ENCODE data around the gene MAN1A2. TPM values are rescaled to one million over a fixed set of nuclear protein-coding genes. Genes with fewer than 3 reads are reported as not detected.
"Not testable (repeated sequence)": the region's sequence is repeated elsewhere in the genome, so short reads cannot be mapped to it uniquely, and the experiment has no call there.

MAN1A2 gene
- polyA plus RNA-seq, 1 donor from 2014 or later = 15.4 TPM

- peaks cover 2 to 13% (median 8%) of the 10 kb centered on the region in 3 donors for H3K4me1 Mint-ChIP-seq
- peaks cover 3% of the 10 kb centered on the region for H3K27me3 Mint-ChIP-seq
- no peak overlapping the region for H3K4me3 Mint-ChIP-seq
- no peaks in the 10 kb centered on the region for H3K9me3 Mint-ChIP-seq
- H3K36me3 Mint-ChIP-seq = no peaks in the 10 kb centered on the region
- H3K27ac Mint-ChIP-seq = no peak overlapping the region
Measured at GRCh38 chr1:117346206-117346928, 20.9 kb upstream of the MAN1A2 start.

GRCh38 chr1:117347907-117348306 is 19.3 kb upstream of the MAN1A2 start:
- Mint-ChIP-seq H3K4me1 (peaks cover 2 to 8% (median 8%) of the 10 kb centered on the region in 3 donors), H3K27ac (no peak overlapping the region), H3K4me3 (no peak overlapping the region), H3K27me3 (peaks cover 3% of the 10 kb centered on the region), H3K9me3 (no peaks in the 10 kb centered on the region), H3K36me3 (no peaks in the 10 kb centered on the region)

DNA sequence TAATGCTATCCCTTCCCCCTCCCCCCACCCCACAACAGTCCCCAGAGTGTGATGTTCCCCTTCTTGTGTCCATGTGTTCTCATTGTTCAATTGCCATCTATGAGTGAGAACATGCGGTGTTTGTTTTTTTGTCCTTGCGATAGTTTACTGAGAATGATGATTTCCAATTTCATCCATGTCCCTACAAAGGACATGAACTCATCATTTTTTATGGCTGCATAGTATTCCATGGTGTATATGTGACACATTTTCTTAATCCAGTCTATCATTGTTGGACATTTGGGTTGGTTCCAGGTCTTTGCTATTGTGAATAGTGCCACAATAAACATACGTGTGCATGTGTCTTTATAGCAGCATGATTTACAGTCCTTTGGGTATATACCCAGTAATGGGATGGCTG is 14.6 kb upstream of the MAN1A2 start:
- not testable (repeated sequence) for H3K27ac Mint-ChIP-seq, H3K4me3 Mint-ChIP-seq, H3K36me3 Mint-ChIP-seq, H3K4me1 Mint-ChIP-seq, H3K9me3 Mint-ChIP-seq, H3K27me3 Mint-ChIP-seq

DNA sequence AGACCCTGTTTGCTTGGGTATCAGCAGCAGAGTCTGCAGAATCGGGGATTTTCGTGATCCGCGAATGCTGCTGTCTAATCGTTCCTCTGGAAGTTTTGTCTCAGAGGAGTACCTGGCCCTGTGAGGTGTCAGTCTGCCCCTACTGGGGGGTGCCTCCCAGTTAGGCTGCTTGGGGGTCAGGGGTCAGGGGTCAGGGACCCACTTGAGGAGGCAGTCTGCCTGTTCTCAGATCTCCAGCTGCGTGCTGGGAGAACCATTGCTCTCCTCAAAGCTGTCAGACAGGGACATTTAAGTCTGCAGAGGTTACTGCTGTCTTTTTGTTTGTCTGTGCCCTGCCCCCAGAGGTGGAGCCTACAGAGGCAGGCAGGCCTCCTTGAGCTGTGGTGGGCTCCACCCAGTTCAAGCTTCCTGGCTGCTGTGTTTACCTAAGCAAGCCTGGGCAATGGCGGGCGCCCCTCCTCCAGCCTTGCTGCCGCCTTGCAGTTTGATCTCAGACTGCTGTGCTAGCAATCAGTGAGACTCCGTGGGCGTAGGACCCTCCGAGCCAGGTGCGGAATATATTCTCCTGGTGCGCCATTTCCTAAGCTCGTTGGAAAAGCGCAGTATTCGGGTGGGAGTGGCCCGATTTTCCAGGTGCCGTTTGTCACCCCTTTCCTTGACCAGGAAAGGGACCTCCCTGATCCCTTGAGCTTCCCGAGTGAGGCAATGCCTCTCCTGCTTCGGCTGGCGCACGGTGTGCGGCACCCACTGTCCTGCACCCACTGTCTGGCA is 9.2 kb upstream of the MAN1A2 start:
- H3K9me3 Mint-ChIP-seq, H3K36me3 Mint-ChIP-seq, H3K27ac Mint-ChIP-seq, H3K4me3 Mint-ChIP-seq, H3K27me3 Mint-ChIP-seq: not testable (repeated sequence)
- peaks cover 13 to 16% (median 16%) of the 10 kb centered on the region in 3 donors for H3K4me1 Mint-ChIP-seq

DNA sequence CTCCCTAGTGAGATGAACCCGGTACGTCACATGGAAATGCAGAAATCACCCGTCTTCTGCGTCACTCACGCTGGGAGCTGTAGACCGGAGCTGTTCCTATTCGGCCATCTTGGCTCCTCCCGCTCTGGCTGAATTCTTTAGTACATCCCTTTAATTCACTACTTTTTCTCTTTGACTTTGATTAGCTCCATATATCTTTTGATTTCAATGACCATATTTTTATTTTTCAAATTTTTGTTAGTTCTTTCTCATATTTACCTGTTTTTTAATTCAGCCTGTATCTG is 8.7 kb upstream of the MAN1A2 start:
- H3K4me3 Mint-ChIP-seq, H3K27me3 Mint-ChIP-seq, H3K27ac Mint-ChIP-seq, H3K9me3 Mint-ChIP-seq, H3K36me3 Mint-ChIP-seq: not testable (repeated sequence)
- H3K4me1 Mint-ChIP-seq = peaks cover 13 to 20% (median 18%) of the 10 kb centered on the region in 3 donors

GRCh38 chr1:117359561-117360289 is 7.5 kb upstream of the MAN1A2 start:
- Mint-ChIP-seq H3K27ac (peak overlapping the region in 1 of 3 donors; percentile 20), H3K4me3 (peak overlapping the region in 1 of 4 donors; percentile 51), H3K36me3 (peaks cover 3% of the 10 kb centered on the region), H3K4me1 (peaks cover 21 to 29% (median 28%) of the 10 kb centered on the region in 3 donors), H3K9me3 (peaks cover 0 to 2% (median 0%) of the 10 kb centered on the region in 3 donors), H3K27me3 (peaks cover 6% of the 10 kb centered on the region)

DNA sequence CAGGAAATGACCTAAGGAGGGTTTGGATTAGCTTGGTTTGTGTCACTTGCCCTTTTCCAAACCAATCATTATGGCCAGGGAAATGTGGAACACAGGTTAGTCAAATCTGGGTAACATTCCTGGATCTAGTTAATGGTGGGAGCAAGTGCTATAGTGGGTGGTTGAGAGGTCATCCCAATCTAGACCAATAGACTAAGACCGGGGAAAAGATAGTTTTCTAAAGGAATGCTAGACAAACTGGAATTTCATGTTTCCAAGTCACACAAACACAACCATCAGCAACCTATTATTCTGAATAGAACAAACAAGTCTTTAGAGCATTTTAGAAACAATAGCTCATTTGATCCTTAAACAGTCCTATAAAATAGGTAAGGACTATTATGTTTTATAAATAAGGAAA is 4.3 kb upstream of the MAN1A2 start:
- peaks cover 37 to 42% (median 40%) of the 10 kb centered on the region in 3 donors for H3K4me1 Mint-ChIP-seq
- H3K36me3 Mint-ChIP-seq = peaks cover 3% of the 10 kb centered on the region
- H3K9me3 Mint-ChIP-seq = no peaks in the 10 kb centered on the region
- peak overlapping the region in 1 of 3 donors; percentile 71 for H3K27ac Mint-ChIP-seq
- H3K27me3 Mint-ChIP-seq = peaks cover 6% of the 10 kb centered on the region
- peak overlapping the region in 1 of 4 donors; percentile 71 for H3K4me3 Mint-ChIP-seq

DNA sequence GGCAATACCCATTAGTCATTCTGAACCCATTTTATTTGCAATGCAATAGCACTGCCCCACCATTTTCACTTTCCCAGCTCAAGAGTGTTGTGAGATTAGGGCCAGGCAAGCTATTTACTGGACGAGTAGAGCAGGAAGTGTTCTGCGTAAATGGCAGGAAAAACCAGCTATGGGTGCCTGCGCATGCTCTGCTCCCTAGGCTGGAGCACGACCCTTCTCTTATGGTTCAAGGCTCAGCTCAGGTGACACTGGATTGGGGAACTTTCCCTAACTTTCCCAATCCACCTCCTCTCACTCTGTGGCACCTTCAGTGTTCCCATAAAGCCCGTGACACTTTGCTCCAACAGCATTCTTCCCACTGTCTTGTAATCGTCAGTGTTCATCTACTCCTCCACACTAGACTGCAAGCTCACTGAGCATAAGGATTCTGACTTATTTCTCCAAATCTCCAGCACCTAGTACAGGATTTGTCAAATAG is 3.6 kb upstream of the MAN1A2 start:
- Mint-ChIP-seq H3K9me3 (no peaks in the 10 kb centered on the region), H3K36me3 (peaks cover 3% of the 10 kb centered on the region), H3K4me1 (peaks cover 41 to 43% (median 43%) of the 10 kb centered on the region in 3 donors), H3K27ac (peak overlapping the region in 2 of 3 donors; percentile 27 to 41), H3K27me3 (peaks cover 6% of the 10 kb centered on the region), H3K4me3 (peak overlapping the region in 3 of 4 donors; percentile 58 to 83 (median 71))

GRCh38 chr1:117364240-117364639 is 3.0 kb upstream of the MAN1A2 start:
- Mint-ChIP-seq H3K4me3 (peak overlapping the region; percentile 14 to 83 (median 50)), H3K27ac (peak overlapping the region in 2 of 3 donors; percentile 27 to 41), H3K27me3 (peaks cover 3% of the 10 kb centered on the region), H3K4me1 (peaks cover 44 to 47% (median 46%) of the 10 kb centered on the region in 3 donors), H3K36me3 (peaks cover 3% of the 10 kb centered on the region), H3K9me3 (no peaks in the 10 kb centered on the region)

- no peaks in the 10 kb centered on the region for H3K27me3 Mint-ChIP-seq
- peaks cover 3% of the 10 kb centered on the region for H3K36me3 Mint-ChIP-seq
- peak overlapping the region; percentile 96 to 99 (median 97) for H3K27ac Mint-ChIP-seq
- no peaks in the 10 kb centered on the region for H3K9me3 Mint-ChIP-seq
- peaks cover 43 to 48% (median 43%) of the 10 kb centered on the region in 3 donors for H3K4me1 Mint-ChIP-seq
- peak overlapping the region; percentile 89 to 97 (median 96) for H3K4me3 Mint-ChIP-seq
Measured at GRCh38 chr1:117365350-117366176, 1.7 kb upstream of the MAN1A2 start.

DNA sequence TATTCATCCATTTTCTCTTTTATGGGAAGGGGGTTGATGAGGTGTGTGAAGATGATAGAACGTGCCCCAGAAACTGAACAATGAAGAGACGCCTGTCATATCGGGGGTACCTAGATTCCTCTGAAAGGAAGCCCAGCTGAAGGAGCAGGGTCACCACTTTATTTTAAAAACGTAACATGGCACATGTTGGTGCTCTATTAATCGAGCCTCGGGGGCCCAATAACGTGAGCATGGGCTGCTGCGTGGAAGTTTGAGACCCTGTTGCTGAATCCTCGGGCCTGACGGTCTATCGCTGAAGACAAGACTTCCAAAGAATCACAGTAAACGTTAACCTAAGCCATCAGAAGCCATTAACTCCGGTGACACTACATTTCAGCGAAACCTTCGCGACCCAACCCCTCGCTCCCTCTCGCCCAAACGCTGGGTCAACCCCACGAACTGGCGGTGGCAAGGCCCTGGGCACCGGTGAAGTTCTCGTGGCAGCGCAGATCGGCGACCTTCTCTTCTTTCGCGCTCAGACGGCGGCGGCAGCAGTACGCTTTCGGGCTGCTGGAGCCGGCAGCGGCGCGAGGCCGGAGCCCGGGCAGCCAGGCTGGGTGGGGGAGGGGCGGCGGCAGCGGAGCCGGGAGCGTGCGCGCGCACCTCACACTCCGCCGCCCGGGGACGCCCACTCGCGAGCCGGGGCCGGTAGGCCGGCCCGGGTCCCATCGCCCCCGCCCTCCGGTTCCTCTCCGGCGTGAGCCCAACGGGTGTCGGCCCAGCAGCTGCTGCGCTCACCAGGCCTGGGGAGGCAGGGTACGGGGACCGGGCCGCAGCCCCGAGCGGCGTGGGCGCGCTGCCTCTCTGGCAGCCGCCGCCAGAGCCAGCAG is 838 bp upstream of the MAN1A2 start:
- Mint-ChIP-seq H3K4me1 (peaks cover 44 to 52% (median 49%) of the 10 kb centered on the region in 3 donors), H3K27me3 (no peaks in the 10 kb centered on the region), H3K4me3 (peak overlapping the region; percentile 89 to 97 (median 96)), H3K27ac (peak overlapping the region; percentile 96 to 99 (median 97)), H3K9me3 (no peaks in the 10 kb centered on the region), H3K36me3 (peaks cover 3% of the 10 kb centered on the region)

- Mint-ChIP-seq H3K27ac (peak overlapping the region; percentile 79 to 96 (median 86)), H3K9me3 (no peaks in the 10 kb centered on the region), H3K36me3 (no peaks in the 10 kb centered on the region), H3K4me1 (peaks cover 49 to 58% (median 52%) of the 10 kb centered on the region in 3 donors), H3K27me3 (no peaks in the 10 kb centered on the region), H3K4me3 (peak overlapping the region; percentile 84 to 97 (median 94))
Measured at GRCh38 chr1:117368116-117369108, 1.2 kb downstream of the MAN1A2 start.
